Heart left ventricle (tissue), 16 donors: ENCODE data around the gene FREM3. TPM values are rescaled to one million over a fixed set of nuclear protein-coding genes. Genes with fewer than 3 reads are reported as not detected.

Experiments
- ATAC-seq, 4 donors: fragments of 200-7000 bp; cut with Tn5 transposase; one replicate each; pipeline ENCODE4 v1.9.1; 2020 to 2022; ENCODE audit warnings: moderate library complexity in 4 of 4, mild to moderate bottlenecking in 3 of 4, moderate number of reproducible peaks in 1 of 4
- DNase-seq, 5 donors: peaks; one replicate each; pipeline ENCODE4 v3.0.0-alpha.2; 2020
- H3K27ac ChIP-seq, 12 donors: fragments of 200-600 bp; sonication (generic) in 4 of 12; one replicate each; pipeline versions ENCODE4 v1.5.0 to v1.8.0; 2016 to 2022; ENCODE audit warnings: mild to moderate bottlenecking in 2 of 12
- H3K27me3 ChIP-seq, 9 donors: fragments of 200-600 bp; sonication (generic) in 2 of 9; one replicate each; pipeline versions ENCODE4 v1.5.1 to v1.8.0; 2016 to 2022; ENCODE audit warnings: mild to moderate bottlenecking in 3 of 9
- H3K36me3 ChIP-seq, 9 donors: fragments of 200-600 bp; sonication (generic) in 2 of 9; one replicate each; pipeline versions ENCODE4 v1.5.0 to v1.8.0; 2018 to 2022; ENCODE audit warnings: mild to moderate bottlenecking in 2 of 9
- H3K4me1 ChIP-seq, 12 donors: fragments of 200-600 bp; sonication (generic) in 4 of 12; one replicate each; pipeline versions ENCODE4 v1.5.0 to v1.8.0; 2016 to 2022; ENCODE audit warnings: mild to moderate bottlenecking in 3 of 12
- H3K4me3 ChIP-seq, 12 donors: fragments of 200-600 bp; sonication (generic) in 4 of 12; one replicate each; pipeline versions ENCODE4 v1.5.0 to v1.8.0; 2017 to 2022; ENCODE audit warnings: mild to moderate bottlenecking in 9 of 12, moderate library complexity in 4 of 12
- H3K9me3 ChIP-seq, 12 donors: fragments of 200-600 bp; sonication (generic) in 4 of 12; one replicate each; pipeline versions ENCODE4 v1.5.0 to v1.8.0; 2016 to 2022; ENCODE audit warnings: mild to moderate bottlenecking in 1 of 12
- POLR2A ChIP-seq, 2 donors: fragments of 450-650 bp; IDR thresholded peaks; one replicate each; pipeline ENCODE4 v1.6.1; 2017; ENCODE audit warnings: antibody characterized with exemption in 2 of 2, mild to moderate bottlenecking in 2 of 2, moderate library complexity in 2 of 2
- WGBS, 4 donors: extraction: QIAGEN DNeasy Blood & Tissue Kit in 2 of 4; methylation state at CpG; one replicate each; pipeline versions ENCODE4 v1.1.5 to v1.1.7; 2013 to 2018; 5-methylcytosine and 5-hydroxymethylcytosine counted together
- intact Hi-C, 10 donors: fragments of 100-400 bp; cut with DNase I; formaldehyde crosslinking; loops; one replicate each; pipeline versions ENCODE4 v1.11.1 to v1.14.2; 2022
- polyA plus RNA-seq, 2 donors: library from polyadenylated mRNA; stranded (reverse); fragments of 200-250 nt; gene quantifications; one replicate each; pipeline ENCODE4 v1.2.3, GENCODE V29; 2013
- total RNA-seq, 9 donors: library from RNA; depleted of rRNA in 2 of 9; stranded (reverse); fragments of >200 nt in 2 of 9; fragmentation: NEBNext Ultra II Directional in 3 of 9; extraction: Animal tissue kit (Norgen Biotek cat#: 25700) in 3 of 9; gene quantifications; one replicate each; pipeline versions ENCODE4 v1.1.0 to v1.2.4, GENCODE V29; 2016 to 2023
- TF ChIP-seq, protein P1 (sequence below), 12 donors: fragments of 200-600 bp; sonication (generic) in 4 of 12; IDR thresholded peaks; one replicate each; pipeline versions ENCODE4 v1.5.0 to v1.8.0; 2018 to 2022; ENCODE audit warnings: antibody characterized with exemption in 12 of 12, mild to moderate bottlenecking in 5 of 12
- donor health status: ischemic (EF 13 %, LVEDD 7.1; RV severe dilation, severe dysfunction).
- donor health status: healthy with polysubstance abuse.
- donor health status: DM: no; HTN: yes; CAD: no.
- donor health status: DM: no; HTN: no; CAD: no.
- donor health status: ischemic (EF 25% LVEDD 6.9; RV normal size, moderate dysfunction).
- donor health status: ischemic (EF 25% LVEDD 5.7; RV mildly dilated, moderate dysfunction).
- donor health status: healthy.
- donor health status: DM: yes; HTN: yes; CAD: no.
- donor health status: ischemic (EF 35%, LVEDD 5.7; RV mildly dilated, moderate dysfunction).
- donor health status: nonischemic (EF 11% LVEDD 7.7; RV severe dilation, severe dysfunction).
- donor health status: DM: yes; HTN: yes; CAD: no.
- donor health status: PGD.
- donor health status: ischemic (EF 29% LVEDD 5.4; RV normal size, mild dysfunction).
- donor health status: nonischemic (EF 23%, LVEDD 6.1; RV moderate dilation, normal function).

Gene FREM3
- total and polyA plus RNA-seq, 11 donors = 0.01 to 0.13 TPM; not detected in 9

DNA sequence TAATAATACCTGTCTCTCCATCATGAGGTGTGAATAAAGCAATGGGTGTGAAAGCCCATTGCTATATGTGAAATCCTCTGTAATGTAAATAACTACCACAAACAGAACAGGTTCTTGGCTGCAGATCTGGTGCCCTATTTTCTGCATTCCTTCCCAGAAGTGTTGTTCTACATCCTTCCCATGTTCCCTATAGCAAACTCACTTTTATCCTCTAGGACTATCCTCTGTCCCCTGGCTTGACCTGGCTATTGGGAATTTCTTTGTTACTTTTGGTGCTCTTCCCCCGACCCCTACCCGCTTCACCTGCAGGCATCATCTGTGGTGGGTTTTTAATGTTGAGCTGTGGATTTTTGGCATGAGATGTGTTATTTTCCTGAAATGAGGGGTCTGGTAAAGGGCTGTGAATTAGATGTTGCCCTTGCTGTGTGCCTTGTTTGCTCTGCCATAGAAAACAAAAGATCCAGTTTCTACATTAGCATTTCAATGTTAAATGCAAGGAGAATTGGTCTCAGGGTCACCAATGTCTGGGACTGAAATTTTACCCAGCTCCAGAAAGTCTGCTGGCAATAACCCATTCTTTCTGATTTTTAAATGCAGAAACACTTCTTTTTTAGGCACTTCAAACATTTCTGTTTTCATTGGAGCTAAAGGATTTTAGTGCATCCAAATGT, 13.6 kb upstream of the FREM3 start:
- intact Hi-C loops = no loop called here
- H3K9me3 ChIP-seq = no peaks in the 10 kb centered on the region
- no peak for DNase-seq
- no peaks in the 10 kb centered on the region for H3K27me3 ChIP-seq
- H3K36me3 ChIP-seq = no peaks in the 10 kb centered on the region
- TF ChIP-seq, protein P1, sequence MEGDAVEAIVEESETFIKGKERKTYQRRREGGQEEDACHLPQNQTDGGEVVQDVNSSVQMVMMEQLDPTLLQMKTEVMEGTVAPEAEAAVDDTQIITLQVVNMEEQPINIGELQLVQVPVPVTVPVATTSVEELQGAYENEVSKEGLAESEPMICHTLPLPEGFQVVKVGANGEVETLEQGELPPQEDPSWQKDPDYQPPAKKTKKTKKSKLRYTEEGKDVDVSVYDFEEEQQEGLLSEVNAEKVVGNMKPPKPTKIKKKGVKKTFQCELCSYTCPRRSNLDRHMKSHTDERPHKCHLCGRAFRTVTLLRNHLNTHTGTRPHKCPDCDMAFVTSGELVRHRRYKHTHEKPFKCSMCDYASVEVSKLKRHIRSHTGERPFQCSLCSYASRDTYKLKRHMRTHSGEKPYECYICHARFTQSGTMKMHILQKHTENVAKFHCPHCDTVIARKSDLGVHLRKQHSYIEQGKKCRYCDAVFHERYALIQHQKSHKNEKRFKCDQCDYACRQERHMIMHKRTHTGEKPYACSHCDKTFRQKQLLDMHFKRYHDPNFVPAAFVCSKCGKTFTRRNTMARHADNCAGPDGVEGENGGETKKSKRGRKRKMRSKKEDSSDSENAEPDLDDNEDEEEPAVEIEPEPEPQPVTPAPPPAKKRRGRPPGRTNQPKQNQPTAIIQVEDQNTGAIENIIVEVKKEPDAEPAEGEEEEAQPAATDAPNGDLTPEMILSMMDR (IDR thresholded peaks at IDR 0.05) = no peak
- no peak for TF ChIP-seq POLR2A (IDR thresholded peaks at IDR 0.05)
- H3K27ac ChIP-seq = no peak overlapping the region
- no peaks in the 10 kb centered on the region for H3K4me1 ChIP-seq
- WGBS, 4 donors = 86 to 91% (median 88%) methylated on average over 2 of the region's 2 CpGs
- H3K4me3 ChIP-seq = no peak overlapping the region
- ATAC-seq = no peak

DNA sequence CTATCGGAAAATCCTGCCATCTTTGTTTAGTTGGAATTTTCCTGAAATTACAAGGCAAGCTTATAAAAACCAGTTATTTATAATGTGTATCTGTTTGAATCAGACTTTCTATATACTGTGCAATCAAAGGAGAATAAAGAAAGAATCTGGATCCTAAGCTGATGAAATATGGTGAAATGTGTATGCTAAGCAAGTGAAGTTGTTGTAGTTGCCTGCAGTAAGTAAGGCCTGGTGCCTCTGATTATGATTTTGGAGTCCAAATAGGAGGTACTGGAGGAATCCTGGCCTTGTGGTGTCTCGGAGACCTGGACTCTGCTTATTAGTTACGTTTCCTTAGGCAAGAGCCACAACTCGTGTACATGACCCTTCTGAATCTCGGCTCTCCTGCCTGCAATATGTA, 13.1 kb upstream of the FREM3 start:
- Histone ChIP-seq H3K4me1 (no peaks in the 10 kb centered on the region), H3K27ac (no peak overlapping the region), H3K9me3 (peaks cover 0 to 2% (median 0%) of the 10 kb centered on the region in 12 donors), H3K27me3 (no peaks in the 10 kb centered on the region), H3K4me3 (no peak overlapping the region), H3K36me3 (no peaks in the 10 kb centered on the region)
- ATAC-seq = no peak
- TF ChIP-seq, protein P1 (IDR thresholded peaks at IDR 0.05) = no peak
- no peak for TF ChIP-seq POLR2A (IDR thresholded peaks at IDR 0.05)
- no peak for DNase-seq
- WGBS, 4 donors = 90 to 94% (median 93%) methylated on average over 5 of the region's 5 CpGs
- intact Hi-C loops = no loop called here

DNA sequence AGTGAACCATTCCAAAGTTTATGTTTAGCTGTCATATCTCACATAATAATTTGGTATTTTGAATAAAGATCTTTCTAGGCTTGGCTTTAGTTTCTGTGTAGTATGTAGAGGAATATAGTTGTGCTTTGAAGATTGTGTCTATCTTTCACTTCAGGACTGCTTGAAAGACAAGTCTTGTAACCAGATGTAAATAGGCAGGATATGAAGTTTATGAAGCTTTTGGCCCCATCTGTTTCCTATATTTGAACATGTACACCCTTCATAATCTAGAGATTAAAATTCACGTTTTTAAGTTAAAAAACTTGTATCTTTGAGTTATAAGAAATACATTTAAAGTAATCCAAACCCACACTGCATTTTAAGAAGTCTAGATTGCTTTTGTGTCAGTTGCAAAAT, 11.7 kb upstream of the FREM3 start:
- ATAC-seq (no peak), DNase-seq (no peak)
- Histone ChIP-seq H3K9me3 (peaks cover 0 to 10% (median 0%) of the 10 kb centered on the region in 12 donors), H3K36me3 (no peaks in the 10 kb centered on the region), H3K4me1 (no peaks in the 10 kb centered on the region), H3K27ac (no peak overlapping the region), H3K4me3 (no peak overlapping the region), H3K27me3 (no peaks in the 10 kb centered on the region)
- WGBS, 4 donors = 40 to 55% (median 47%) methylated on average over 1 of the region's 1 CpG
- intact Hi-C loops = no loop called here
- TF ChIP-seq POLR2A (IDR thresholded peaks at IDR 0.05) = no peak
- TF ChIP-seq, protein P1 (IDR thresholded peaks at IDR 0.05) = no peak

- DNase-seq = no peak
- WGBS, 4 donors = 79 to 89% (median 86%) methylated on average over 4 of the region's 4 CpGs
- no peak for ATAC-seq
Observed at GRCh38 chr4:143711543-143712154, 11.2 kb upstream of the FREM3 start.

More at GRCh38 chr4:143711543-143712154, 11.2 kb upstream of the FREM3 start:
- TF ChIP-seq, protein P1 (IDR thresholded peaks at IDR 0.05) = no peak
- TF ChIP-seq POLR2A (IDR thresholded peaks at IDR 0.05) = no peak
- peaks cover 0 to 14% (median 0%) of the 10 kb centered on the region in 12 donors for H3K9me3 ChIP-seq
- H3K36me3 ChIP-seq = no peaks in the 10 kb centered on the region
- no peaks in the 10 kb centered on the region for H3K27me3 ChIP-seq
- intact Hi-C loops = no loop called here
- H3K4me3 ChIP-seq = no peak overlapping the region
- no peak overlapping the region for H3K27ac ChIP-seq
- no peaks in the 10 kb centered on the region for H3K4me1 ChIP-seq
